ENCODE measurements around the gene NDUFB7.

- TF ChIP-seq CTCF (IDR thresholded peaks at IDR 0.05; ENCODE audit: low read length) (no peak), EZH2 (optimal IDR thresholded peaks at IDR 0.05; ENCODE audit: low read depth, low read length) (no peak)
Observed at GRCh38 chr19:14525729-14526128, 46.1 kb downstream of the NDUFB7 start.

Data from MM.1S (cell line).